ENCODE data around the gene LIFR. TPM values are rescaled to one million over a fixed set of nuclear protein-coding genes. Genes with fewer than 3 reads are reported as not detected.
A peak's percentile ranks its signal among the peaks of the same experiment; 100 is the strongest.

Gene LIFR
- total RNA-seq, 1 experiment from 2014 or later: 47.9 TPM

DNA sequence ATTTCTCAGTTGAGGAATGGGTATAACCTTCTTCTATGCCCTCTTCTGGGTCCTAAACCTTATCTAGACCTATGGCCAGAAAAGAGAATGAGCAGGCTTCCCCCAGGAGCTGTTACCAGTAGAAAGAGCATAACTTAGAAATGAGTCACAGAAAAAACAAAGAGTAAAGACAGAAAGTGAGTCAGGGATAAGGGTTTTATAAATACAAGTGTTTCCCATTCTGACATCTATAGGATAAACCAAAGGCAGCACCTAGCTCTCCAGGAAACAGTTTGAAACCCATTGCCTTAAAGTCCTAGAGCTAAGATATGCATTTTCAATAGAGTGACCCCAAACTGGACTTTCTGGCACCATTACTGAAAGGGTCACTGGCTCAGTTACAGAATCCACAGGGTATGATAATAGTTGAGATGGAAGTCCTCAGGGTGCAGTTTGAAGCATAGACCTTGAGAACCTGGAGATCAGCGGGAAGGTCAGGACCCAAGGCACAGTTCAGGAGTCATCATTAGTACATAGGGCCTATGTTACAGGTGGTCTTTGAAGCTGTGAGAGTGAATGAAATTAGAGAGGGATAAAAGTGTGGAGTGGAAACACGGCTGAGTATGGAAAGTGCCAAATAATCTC is 42.7 kb upstream of the LIFR start:
- intact Hi-C loops (cut with micrococcal nuclease; ENCODE audit: unreplicated experiment): no loop called here
- CTCF ChIA-PET: no interaction called here

DNA sequence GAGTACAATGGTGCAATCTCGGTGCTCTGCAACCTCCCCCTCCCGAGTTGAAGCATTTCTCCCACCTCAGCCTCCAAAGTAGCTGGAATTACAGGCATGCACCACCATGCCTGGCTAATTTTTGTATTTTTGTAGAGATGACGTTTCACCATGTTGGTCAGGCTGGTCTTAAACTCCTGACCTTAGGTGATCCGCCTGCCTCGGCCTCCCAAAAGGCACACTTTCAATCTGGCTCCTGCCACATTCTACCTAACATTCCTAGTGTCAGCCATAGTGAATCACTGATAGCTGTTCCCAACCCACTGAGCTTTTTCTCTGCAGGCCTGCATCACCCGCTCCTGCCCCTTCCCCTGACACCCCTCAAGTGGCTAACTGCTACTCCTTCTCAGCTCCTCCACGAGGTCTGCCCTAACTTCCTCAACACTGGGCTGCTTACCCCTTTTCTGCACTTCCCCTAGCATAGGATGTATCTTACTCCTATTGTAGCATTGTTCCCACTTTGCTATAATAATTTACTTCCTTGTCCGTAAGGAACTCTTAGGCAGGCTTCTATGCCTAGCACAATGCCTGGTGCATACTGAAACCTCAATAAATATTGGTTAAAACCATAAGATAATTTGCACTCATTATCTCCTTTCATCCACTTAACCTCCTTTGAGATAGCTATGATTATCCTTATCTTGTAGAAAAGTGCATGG is 42.0 kb upstream of the LIFR start:
- BruUV-seq (replicated peaks): no TSS peak
- ChIA-PET CTCF (no interaction called here), POLR2A (ENCODE audit: low non-redundant PET) (no interaction called here)
- no peaks in the 10 kb centered on the region for H3K4me1 ChIP-seq (ENCODE audit: insufficient read depth, low read length, poor library complexity, severe bottlenecking)
- no peak overlapping the region for H3K27ac ChIP-seq (ENCODE audit: low read depth, low read length, poor library complexity, severe bottlenecking)
- H3K27me3 ChIP-seq (replicated peaks; ENCODE audit: insufficient read depth, low read depth, low read length, poor library complexity): no peaks in the 10 kb centered on the region
- intact Hi-C loops (cut with micrococcal nuclease; ENCODE audit: unreplicated experiment): no loop called here
- H3K36me3 ChIP-seq (ENCODE audit: insufficient read depth, low read length, poor library complexity, severe bottlenecking): no peaks in the 10 kb centered on the region
- H3K4me3 ChIP-seq (ENCODE audit: low read depth, low read length, poor library complexity, severe bottlenecking): no peak overlapping the region
- no peak for DNase-seq (ENCODE audit: low spot score)
- TF ChIP-seq EZH2 (IDR thresholded peaks at IDR 0.05; ENCODE audit: borderline replicate concordance, low read depth, low read length, poor library complexity, severe bottlenecking): no peak
- TF ChIP-seq, protein P1, sequence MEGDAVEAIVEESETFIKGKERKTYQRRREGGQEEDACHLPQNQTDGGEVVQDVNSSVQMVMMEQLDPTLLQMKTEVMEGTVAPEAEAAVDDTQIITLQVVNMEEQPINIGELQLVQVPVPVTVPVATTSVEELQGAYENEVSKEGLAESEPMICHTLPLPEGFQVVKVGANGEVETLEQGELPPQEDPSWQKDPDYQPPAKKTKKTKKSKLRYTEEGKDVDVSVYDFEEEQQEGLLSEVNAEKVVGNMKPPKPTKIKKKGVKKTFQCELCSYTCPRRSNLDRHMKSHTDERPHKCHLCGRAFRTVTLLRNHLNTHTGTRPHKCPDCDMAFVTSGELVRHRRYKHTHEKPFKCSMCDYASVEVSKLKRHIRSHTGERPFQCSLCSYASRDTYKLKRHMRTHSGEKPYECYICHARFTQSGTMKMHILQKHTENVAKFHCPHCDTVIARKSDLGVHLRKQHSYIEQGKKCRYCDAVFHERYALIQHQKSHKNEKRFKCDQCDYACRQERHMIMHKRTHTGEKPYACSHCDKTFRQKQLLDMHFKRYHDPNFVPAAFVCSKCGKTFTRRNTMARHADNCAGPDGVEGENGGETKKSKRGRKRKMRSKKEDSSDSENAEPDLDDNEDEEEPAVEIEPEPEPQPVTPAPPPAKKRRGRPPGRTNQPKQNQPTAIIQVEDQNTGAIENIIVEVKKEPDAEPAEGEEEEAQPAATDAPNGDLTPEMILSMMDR (conservative IDR thresholded peaks at IDR 0.05; ENCODE audit: low read depth, low read length): no peak
- H3K9me3 ChIP-seq (ENCODE audit: low read depth, low read length, poor library complexity, severe bottlenecking): no peaks in the 10 kb centered on the region

More for the DNA sequence above, 42.7 kb upstream of the LIFR start:
- no peaks in the 10 kb centered on the region for H3K27me3 ChIP-seq (replicated peaks; ENCODE audit: insufficient read depth, low read depth, low read length, poor library complexity)
- no peaks in the 10 kb centered on the region for H3K4me1 ChIP-seq (ENCODE audit: insufficient read depth, low read length, poor library complexity, severe bottlenecking)
- no peak overlapping the region for H3K4me3 ChIP-seq (ENCODE audit: low read depth, low read length, poor library complexity, severe bottlenecking)
- TF ChIP-seq, protein P1 (conservative IDR thresholded peaks at IDR 0.05; ENCODE audit: low read depth, low read length): no peak
- TF ChIP-seq EZH2 (IDR thresholded peaks at IDR 0.05; ENCODE audit: borderline replicate concordance, low read depth, low read length, poor library complexity, severe bottlenecking): no peak
- DNase-seq (ENCODE audit: low spot score): peak; percentile 33
- BruUV-seq (replicated peaks): no TSS peak
- H3K27ac ChIP-seq (ENCODE audit: low read depth, low read length, poor library complexity, severe bottlenecking): no peak overlapping the region
- no peaks in the 10 kb centered on the region for H3K9me3 ChIP-seq (ENCODE audit: low read depth, low read length, poor library complexity, severe bottlenecking)
- POLR2A ChIA-PET (ENCODE audit: low non-redundant PET): no interaction called here
- no peaks in the 10 kb centered on the region for H3K36me3 ChIP-seq (ENCODE audit: insufficient read depth, low read length, poor library complexity, severe bottlenecking)

GRCh38 chr5:38596981-38597380 is 40.5 kb upstream of the LIFR start:
- Histone ChIP-seq H3K36me3 (ENCODE audit: insufficient read depth, low read length, poor library complexity, severe bottlenecking) (no peaks in the 10 kb centered on the region), H3K4me3 (ENCODE audit: low read depth, low read length, poor library complexity, severe bottlenecking) (no peak overlapping the region), H3K9me3 (ENCODE audit: low read depth, low read length, poor library complexity, severe bottlenecking) (no peaks in the 10 kb centered on the region), H3K27me3 (replicated peaks; ENCODE audit: insufficient read depth, low read depth, low read length, poor library complexity) (no peaks in the 10 kb centered on the region), H3K4me1 (ENCODE audit: insufficient read depth, low read length, poor library complexity, severe bottlenecking) (no peaks in the 10 kb centered on the region), H3K27ac (ENCODE audit: low read depth, low read length, poor library complexity, severe bottlenecking) (no peak overlapping the region)
- BruUV-seq (replicated peaks): no TSS peak
- intact Hi-C loops (cut with micrococcal nuclease; ENCODE audit: unreplicated experiment): no loop called here
- CTCF ChIA-PET: no interaction called here
- TF ChIP-seq, protein P1 (conservative IDR thresholded peaks at IDR 0.05; ENCODE audit: low read depth, low read length): no peak
- no peak for TF ChIP-seq EZH2 (IDR thresholded peaks at IDR 0.05; ENCODE audit: borderline replicate concordance, low read depth, low read length, poor library complexity, severe bottlenecking)
- DNase-seq (ENCODE audit: low spot score): no peak
- POLR2A ChIA-PET (ENCODE audit: low non-redundant PET): interaction anchor here (0.7 kb wide), 1 partner anchor 25 kb away, joined by 5 read pairs; no protein-coding TSS in a partner anchor

All from A673 (cell line).